Globus pallidus (tissue), 1 donor: ENCODE measurements around the gene PRPH2.

Experiments
- DNase-seq: peaks from one replicate; pipeline ENCODE4 v3.0.0-alpha.2; 2015; ENCODE audit warnings: low spot score

PRPH2 gene

GRCh38 chr6:42722497-42722896, at the start of gene PRPH2:
Gene PRPH2 (minus strand): TSS chr6:42722597. CDS start chr6:42722334, 263 bp downstream.
- DNase-seq: no peak

- no peak for DNase-seq
These were observed 49.3 kb upstream of the PRPH2 start for GRCh38 chr6:42771741-42772100.

GRCh38 chr6:42769836-42770235, 47.4 kb upstream of the PRPH2 start:
- DNase-seq: no peak

- no peak for DNase-seq
These were observed 46.7 kb upstream of the PRPH2 start for GRCh38 chr6:42769051-42769450.

GRCh38 chr6:42766163-42766670, 43.8 kb upstream of the PRPH2 start:
- DNase-seq: no peak

GRCh38 chr6:42764911-42765648, 42.7 kb upstream of the PRPH2 start:
- no peak for DNase-seq

GRCh38 chr6:42762950-42763349, 40.6 kb upstream of the PRPH2 start:
- DNase-seq: no peak

- no peak for DNase-seq
These were observed 40.0 kb upstream of the PRPH2 start for GRCh38 chr6:42762426-42762859.

GRCh38 chr6:42761287-42762067, 39.1 kb upstream of the PRPH2 start:
- DNase-seq: no peak

- no peak for DNase-seq
These were observed 36.5 kb upstream of the PRPH2 start for GRCh38 chr6:42758756-42759430.

GRCh38 chr6:42756722-42757121, 34.3 kb upstream of the PRPH2 start:
- DNase-seq: no peak

- DNase-seq: no peak
These were observed 32.4 kb upstream of the PRPH2 start for GRCh38 chr6:42754759-42755158.

GRCh38 chr6:42751055-42751454, 28.7 kb upstream of the PRPH2 start:
- DNase-seq: no peak

GRCh38 chr6:42748203-42748898, 26.0 kb upstream of the PRPH2 start:
- peak; percentile 24 for DNase-seq

- peak; percentile 81 for DNase-seq
These were observed 24.3 kb upstream of the PRPH2 start for GRCh38 chr6:42746463-42747391.

- DNase-seq: peak; percentile 99
These were observed 23.5 kb upstream of the PRPH2 start, which contains the start of gene TBCC for GRCh38 chr6:42745640-42746462. Gene TBCC (minus strand): TSS chr6:42746103. CDS start chr6:42746073, 30 bp downstream.

- DNase-seq: peak; percentile 18
These were observed 22.8 kb upstream of the PRPH2 start for GRCh38 chr6:42745083-42745639.

- DNase-seq: no peak
These were observed 22.0 kb upstream of the PRPH2 start for GRCh38 chr6:42744351-42744893.
